Measurements from ENCODE around the gene SERPINI2.

GRCh38 chr3:167394003-167394402, 79.8 kb downstream of the SERPINI2 start:
- TF ChIP-seq CTCF (IDR thresholded peaks at IDR 0.05) (peak in 1 of 4 donors; percentile 12), POLR2A (IDR thresholded peaks at IDR 0.05) (no peak)
